ENCODE measurements around the gene PTPN14.
A peak's percentile ranks its signal among the peaks of the same experiment; 100 is the strongest.

Gene PTPN14

DNA sequence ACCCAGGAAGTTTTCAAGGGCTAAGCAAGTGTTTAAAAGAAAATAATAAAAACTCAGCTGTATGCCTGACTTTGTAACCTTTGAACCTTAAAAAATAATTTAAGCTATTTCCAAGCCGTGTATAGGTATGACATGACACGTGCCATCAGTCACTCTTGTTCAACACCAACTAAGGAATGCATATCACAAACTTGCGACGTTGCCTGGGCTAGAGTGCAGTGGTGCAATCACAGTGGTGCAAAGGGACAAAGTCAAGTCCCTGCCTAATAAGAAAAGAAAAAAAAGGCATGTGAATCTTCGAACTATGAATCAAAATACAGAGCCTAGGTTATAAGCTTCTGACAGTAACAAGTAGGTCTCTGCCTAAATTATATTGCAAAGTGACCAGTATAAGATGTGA lies 191.3 kb downstream of the PTPN14 start:
- DNase-seq, result no peak

DNA sequence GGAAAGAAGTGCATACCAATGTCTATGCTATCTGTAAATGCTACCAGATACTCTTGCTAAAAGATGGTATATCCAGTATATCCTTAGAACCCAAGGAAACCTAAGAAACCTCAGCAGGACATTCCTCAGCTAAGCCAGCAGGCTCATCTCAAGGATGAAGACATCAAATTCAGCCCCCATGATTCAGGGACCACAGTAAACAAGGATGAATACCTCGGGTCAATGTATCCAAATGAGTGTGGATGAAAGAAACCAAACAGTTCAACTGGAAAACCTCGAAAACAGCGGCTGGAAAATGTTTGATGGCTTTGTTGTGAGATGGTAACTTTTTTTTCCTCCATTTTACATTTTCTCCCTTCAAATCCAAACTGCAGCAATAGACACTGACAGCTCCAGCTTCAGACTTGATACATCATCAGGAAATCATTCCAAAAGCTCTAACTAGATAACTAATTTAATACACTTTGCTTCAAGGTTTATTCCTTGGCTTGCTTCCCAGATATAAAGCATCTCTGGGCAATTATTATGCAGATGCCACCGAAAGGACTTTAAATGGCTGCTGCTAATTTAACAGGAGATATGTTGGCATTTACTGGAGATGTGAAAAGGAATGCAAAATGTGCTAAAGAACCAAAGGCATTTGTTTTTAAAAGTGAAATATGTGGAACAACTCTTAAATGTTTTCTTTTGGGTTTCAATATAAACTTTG lies 196.8 kb downstream of the PTPN14 start:
- peak; percentile 53 for DNase-seq

DNA sequence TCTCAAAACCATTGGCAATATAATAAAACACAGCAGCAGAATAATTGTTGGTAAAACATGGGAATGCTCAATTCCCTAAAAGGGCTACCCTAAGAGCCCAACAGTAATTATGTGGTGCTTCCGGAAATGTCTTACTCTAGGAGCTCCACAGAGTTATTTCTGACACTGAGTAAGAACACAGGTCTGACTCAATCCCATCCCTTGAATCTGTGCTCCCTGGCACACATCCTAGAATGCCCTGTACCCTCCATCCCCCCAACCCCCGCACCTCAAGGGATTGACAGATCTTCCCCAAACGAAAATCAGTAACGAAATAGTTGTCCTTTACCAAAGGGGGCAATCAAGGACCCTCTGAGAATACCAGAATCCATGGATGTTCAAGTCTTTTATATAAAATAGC lies 198.6 kb downstream of the PTPN14 start:
- DNase-seq, result peak; percentile 28

DNA sequence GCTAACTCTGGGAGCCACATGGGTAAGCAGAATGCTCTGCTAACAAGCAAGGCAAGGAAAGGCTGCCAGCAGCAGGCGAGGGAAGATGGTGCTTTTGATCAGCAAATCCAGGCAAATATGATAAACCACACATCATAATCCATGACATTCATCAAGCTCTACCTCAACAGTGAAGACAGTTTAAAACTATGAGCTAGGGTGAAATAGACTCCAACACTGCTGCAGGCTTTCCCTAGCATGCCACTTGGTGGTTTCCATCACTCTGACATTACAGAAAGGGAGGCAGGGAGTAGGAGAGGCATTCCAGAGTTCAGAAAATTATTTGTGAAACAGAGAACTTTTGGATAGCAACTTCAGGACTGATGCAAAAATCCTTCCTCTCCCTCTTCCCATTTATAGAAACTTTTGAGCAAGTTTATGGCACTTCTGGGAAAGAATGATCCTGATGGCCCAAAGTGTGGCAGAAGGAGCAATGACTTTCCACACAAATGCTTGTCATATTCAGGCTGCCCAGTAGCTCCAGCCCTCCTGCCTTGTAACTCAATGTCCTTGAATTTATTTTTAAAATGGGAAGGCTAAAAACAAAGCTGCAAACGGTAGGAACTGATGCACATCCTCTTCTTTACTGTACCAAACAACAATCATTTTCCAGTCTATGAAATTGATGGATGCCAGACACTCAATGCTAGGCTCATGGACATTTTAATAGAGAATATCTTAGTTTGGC lies 199.7 kb downstream of the PTPN14 start:
- no peak for DNase-seq

DNA sequence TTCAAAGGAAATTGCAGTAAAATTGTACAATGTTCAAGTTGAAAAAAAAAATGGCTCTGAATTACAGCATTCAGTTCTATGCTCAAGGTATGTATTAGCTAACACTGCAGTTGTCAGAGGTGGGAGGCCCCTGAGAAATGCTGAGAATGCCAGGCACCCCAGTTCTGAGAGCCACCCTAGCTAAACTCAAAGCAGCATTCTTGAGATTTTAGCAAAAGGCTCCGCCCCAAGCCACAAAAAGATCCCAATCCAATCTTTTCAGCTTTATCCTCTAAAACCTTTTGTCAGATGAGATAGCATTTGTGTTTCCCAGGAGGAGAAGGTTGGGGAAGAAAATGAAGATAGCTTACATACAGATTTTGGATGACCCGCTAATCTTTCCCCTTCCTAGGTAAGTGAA lies 201.6 kb downstream of the PTPN14 start:
- DNase-seq, result peak; percentile 58

DNA sequence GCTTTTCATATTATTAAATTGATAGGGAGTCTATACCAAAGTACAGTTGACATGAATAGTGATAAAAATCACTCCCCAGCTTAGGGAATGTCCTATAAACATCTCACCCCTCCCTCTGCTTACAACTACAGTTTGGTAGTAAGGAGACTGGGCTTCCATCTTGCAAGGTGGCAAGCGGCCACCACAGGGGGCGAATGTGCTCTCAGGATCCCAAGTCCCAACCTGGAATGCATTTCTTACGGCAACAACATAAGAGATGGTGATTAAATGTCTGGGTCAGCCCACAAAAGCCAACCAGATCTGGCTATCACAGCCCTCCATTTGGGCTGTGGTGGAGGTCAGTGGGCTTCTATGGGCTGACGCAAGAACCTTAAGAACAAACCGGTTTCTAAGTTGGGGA lies 202.4 kb downstream of the PTPN14 start:
- no peak for DNase-seq

DNA sequence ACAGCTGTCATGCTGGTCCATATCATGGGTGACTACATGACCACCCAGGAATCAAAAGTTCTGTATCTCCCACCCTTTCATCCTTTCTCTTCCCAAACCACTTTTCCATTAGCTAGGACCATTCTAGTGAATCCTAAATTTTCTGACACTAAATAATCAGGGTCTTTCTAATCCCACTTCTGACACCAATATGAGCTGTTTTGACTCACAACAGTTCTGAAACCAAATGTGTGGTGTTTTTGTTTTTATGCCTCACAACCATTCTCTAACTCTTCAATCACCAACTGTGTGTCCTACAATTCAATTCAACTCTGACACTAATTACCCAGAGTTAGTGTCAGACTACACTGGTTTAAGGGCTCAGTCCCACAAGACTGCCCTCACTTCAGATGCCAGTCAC lies 206.5 kb downstream of the PTPN14 start:
- no peak for DNase-seq

DNA sequence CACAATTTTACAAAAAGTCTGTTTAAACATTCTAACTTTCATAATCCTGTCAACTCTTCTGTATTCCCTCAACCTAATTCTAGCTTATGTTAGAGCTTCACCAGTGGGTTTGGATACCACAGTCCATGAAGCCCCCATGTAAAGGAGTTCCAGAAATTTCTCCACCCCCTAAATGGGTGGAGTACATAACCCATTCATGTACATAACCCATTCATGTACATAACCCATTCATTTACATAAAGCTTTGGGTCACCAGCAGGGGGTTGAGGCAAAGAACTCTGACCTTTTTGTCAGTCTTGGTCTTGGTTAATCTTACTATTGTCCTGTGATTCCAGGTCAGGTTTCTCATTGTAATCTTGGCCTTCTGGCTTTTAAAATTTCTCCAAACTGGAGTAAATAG lies 208.9 kb downstream of the PTPN14 start:
- no peak for DNase-seq

DNA sequence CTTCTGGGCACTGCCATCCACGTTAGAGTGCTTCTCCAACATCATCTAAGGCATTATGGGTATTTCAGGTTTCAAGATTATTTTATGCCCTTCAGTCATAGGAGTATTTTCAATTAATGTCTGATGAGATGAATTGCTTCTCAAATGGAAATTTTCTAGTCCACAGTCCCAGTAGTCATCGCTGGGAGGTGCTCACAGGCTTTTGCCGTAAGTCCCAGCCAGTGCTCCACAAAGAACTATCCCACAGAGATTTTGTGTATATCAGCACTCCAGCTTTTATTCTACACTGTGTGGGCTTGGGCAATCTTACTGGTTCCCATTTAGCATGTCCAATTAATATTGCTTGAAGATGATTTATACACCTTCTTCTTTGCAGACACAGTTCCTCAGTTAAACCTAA lies 209.5 kb downstream of the PTPN14 start:
- DNase-seq, result no peak

DNA sequence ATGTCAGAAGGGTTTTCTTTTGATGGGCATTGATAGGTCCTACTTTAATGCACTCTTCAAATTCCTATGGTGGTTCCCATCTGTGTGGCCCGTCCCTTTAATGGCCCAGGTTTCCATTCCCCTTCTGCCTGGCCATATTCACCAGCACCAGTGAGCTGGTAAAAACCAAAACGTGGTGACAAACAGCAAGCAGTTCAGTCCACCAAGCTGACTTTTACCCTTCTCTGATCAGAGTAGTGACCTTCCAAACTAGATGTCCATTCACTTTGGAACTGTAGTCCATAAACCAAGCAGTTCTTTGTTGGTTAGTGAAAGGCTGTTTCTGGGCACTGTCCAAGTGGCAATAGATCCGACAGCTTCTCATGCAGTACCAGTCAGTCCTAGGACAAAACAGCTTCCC lies 209.9 kb downstream of the PTPN14 start:
- DNase-seq, result no peak

DNA sequence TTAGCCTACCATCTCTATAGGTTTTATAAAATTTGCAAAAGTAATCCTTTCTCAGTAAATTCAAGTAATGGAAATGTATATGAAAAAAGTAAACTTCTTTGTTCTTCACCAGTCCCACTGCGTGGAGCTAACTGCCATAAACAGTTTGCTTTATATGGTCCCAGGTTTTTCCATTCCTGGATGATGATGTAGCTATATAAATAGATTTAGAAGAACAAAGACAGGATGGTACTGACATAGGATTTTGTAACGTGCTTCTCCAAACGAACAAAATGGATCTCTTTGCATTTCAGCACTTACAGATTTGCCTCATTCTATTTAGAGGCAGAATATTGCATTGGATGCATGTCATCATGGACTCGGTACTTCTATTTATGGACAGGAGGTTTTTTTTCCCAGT lies 213.2 kb downstream of the PTPN14 start:
- no peak for DNase-seq

DNA sequence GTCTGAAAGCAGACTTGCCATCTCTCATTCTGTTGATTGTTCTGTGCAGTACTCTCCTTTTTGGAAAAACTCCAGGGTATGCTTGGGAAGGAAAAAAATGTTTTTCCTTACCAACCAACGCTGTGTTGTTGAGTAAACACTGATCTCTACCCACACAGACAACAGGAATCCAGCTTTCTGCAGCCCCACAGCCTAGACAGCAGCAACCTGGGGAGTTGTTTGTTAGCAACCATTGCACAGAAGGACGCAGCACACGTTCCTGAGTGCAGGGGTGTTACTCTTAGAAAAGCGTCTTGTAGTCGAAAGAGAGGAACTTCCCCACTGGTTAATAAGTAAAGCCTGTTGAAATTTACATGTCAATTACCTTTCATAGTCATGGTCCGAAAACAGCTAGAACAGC lies 213.9 kb downstream of the PTPN14 start:
- DNase-seq, result peak; percentile 67

DNA sequence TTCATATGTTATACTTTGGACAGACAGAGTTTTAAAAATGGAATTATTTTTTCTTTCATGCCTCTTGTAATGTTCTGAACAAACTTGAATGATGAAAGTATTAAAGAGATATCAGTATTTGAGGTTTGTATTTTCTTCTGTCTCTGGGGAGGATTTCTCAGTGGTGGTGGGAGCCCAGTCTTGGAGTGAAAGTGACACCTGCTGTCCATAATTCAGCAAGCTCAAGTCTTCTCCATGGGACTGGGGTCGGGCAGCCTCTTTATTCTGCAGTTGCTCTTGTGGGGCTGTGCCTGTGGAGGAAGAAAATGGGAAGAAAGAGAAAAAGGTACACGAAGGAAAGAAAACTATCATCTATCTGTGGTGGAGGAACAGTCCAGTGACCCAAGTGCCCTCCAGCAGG lies 214.4 kb downstream of the PTPN14 start:
- DNase-seq, result no peak

DNA sequence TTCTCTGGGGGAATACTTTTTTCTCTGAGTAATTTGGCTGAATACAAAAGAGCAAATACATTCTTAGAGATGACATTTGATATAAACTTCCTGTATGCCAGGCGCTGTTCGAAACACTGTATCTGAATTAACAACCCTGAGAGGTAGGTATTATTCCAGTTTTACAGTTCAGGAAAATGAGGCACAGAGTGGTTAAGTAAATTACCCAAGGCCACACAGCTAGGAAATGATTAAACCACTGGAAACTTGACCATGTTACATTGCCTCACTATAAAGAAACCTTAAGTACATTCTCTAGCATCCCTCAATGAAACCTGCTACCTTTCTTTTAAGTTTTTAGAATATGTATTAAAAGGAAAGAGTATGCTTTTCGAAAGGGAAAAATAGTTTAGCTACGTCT lies 215.8 kb downstream of the PTPN14 start:
- no peak for DNase-seq

DNA sequence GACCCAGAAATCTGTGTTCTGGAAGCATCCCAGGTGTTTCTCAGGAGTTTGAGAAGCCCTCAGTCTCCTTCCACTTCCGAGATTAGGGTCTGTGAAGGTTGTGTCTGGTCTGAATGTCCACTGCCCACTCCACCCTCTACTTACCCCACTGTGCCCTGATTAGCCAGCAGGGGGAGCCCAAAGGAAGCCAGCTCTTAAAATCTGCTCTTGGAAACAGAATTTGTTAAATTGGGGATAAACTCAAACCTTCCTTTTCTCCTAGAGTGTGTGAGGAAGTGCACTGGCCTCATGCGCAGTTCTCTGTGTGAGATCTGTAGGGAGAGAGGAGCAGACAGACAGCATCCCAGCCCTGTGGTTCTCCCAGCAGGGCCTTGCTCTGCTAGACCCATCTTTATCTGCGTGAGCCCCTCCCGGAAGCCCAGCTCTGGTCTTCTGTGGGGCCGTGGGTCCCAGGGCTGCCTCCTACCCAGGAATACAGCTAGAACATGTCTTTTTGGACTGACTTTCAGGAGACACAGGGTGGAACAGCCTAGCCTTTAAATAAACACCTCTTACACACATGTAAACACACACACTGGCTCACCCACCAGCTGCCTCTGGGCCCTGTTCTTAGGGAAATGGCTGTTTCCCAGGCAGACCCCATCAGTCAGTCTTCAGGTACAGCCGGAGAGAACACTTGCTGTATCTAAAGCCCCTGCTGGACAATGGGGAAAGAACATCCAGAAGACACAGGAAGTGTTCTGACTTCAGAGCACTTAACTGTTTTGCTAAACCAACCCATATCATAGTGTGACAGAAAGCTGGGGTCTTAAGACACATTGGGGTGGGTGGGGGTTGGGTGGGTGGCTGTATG lies 218.2 kb downstream of the PTPN14 start:
- peak; percentile 61 for DNase-seq

DNA sequence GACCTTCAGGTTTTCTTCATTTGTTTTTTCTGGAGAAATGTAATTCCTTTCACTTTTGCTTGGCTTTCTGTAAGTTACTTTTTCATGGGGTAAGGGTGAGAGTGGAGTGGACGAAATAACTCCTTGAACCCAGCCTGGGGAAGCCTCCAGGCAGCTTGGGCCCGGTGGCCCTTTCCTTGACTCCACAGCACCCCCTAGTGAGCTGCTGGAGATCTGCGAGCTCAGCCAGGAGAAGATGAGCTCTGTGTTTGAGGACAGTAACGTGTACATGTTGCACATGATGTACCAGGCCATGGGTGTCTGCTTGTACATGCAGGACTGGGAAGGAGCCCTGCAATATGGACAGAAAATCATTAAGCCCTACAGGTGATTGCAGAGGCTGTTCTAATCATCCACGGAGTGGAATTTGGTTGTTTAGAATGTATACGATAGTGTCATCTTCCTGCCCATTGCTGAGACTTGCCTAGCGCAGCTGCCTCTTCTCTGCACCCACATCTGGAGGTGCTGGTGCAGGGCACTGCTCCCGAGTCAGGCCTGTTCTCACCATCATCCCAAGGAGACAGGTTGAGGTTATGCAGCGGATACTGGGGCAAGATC lies 219.5 kb downstream of the PTPN14 start:
- peak; percentile 39 for DNase-seq

DNA sequence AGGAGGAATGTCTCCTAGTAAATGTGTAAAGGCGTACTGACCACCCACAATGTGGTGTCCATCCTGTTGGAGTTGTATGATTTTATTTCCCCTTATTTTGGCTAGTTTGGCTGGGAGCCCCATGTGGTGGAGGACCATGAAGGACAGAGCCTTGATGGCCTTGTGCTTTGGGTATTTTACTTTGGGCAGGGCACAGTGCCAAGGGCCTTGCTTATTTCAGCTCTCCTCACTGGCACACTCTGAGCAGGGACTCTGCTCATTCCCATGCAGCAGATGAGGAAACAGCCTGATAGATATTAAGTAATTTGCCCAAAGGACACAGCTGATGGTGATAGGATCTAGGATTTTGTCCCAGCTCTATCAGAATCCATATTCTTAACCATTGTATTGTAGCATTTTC lies 220.2 kb downstream of the PTPN14 start:
- DNase-seq, result no peak

DNA sequence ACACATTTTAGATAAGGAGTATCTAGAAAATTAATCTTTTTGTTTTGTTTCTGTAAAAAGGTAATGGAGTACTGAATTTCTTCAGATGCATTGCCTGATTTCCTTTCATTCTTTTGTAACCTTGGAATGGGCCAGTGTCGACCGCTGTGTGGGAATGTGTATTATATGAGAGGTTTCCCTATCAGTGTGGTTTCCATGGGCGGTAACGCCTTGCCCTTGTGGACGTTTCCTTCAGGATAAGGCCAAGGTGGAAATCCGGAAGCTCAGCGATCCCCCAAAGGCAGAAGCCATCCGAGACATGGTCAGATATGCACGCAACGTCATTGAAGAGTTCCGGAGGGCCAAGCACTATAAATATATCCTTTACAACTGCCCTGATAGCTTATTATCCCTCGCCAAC lies 220.7 kb downstream of the PTPN14 start:
- DNase-seq, result no peak

DNA sequence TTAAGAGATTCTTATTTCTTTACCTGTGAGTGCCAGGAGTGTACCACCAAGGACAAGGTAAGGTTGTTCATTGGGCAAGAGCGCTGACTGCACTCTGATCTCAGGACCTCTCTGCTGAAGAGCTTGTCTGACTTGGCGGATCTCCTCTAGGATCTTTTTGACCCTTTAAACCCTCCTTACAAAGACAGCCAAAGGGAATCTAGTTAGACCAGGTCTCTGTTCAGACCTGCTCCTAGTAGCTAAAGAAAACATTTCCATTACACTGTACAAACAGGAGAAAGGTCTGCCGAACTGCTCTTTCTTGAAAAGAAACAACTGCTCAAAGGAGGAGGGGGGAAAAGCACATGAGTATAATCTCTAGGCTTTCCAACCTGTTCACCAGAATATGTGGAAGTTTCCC lies 221.2 kb downstream of the PTPN14 start:
- DNase-seq, result no peak

DNA sequence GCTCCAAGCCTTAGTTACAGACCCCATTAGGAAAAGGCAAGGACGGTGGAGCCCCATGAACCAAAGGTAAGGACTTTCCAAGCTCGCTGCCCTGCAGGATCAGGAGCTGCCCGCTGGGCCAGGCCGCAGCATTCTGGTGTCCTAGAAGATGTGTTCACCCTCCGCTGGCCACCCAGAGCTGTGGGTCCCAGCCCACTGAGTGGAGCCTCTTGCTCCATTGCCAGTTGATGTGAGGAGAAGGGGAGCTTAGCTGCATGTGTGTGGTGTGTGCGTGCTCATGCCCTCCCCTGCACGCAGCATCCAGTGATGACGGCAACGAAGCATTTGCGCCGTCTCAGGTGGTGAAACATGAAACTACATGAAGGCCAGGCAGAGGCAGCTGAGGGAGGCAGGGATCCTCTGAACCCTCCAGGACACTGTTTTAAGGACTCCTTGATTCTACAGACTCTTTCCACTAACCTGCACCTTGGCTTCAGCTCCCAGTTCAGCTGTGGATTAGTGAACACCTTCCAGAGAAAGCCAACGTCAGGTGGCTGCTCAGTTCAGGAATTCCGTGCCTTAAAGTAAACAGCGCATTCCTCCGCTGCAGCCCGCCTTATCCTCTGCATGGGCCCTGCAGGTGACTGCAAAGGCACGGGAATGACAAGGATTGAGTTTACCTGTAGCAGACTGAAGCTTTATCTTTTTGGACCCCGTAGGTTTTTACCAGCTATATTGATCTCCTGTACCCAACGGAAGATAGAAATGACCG lies 221.8 kb downstream of the PTPN14 start:
- no peak for DNase-seq

DNA sequence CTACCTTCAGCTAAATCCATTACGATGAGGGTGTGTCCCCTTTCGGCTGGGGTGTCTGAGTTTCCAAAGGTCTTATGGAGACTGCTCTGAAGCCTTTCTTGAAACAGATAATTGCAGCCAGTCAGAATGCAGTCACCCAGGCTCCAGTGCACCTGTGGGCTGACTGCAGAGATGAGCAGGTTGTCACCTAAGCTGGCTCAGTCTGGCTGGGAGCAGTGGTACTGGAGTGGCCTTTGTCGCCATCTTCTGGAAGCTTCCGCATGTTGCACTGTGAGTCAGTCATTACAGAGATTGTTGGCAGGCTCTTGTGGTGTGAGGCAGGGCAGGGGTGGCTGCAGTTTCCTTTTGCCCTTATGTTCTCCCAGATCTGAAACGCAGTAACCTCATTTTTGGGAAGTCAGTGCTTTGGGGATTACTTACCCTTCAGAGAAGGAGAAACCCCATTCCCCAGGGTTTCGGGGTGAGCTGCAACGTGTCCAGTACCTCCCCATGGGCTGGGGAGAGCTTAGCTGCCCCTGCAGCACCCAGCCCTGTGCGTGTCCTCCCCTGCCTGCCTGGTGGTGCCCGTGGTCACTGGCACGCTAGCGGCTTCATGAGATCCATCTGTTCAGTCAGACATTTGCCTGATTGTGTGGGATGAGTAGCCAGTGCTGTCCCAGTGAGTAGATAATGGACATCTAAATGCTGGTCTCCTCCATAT lies 222.5 kb downstream of the PTPN14 start:
- peak; percentile 72 for DNase-seq

DNA sequence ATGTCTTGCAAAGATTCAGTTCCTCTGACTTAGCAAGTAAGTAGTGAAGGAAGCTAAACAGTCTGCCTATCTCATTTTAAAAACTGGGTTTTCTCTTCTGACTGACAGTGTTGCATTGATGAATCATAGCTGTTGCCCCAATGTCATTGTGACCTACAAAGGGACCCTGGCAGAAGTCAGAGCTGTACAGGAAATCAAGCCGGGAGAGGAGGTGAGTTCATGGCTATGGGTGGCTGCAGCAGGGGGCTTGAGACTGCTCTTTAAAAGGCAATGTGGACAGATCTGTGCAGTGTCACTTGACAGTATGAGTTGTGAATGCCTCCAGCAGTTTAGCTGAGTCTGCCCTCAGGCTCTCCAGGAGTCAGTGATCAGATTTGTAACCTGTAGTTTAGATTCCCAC lies 223.9 kb downstream of the PTPN14 start:
- no peak for DNase-seq
